Prostate gland (tissue), 2 donors: Measurements from ENCODE around the gene THSD7A. TPM values are rescaled to one million over a fixed set of nuclear protein-coding genes. Genes with fewer than 3 reads are reported as not detected.

Experiments used
- DNase-seq: peaks from one replicate; pipeline ENCODE4 v3.0.0-alpha.2; 2019; ENCODE audit warnings: low spot score
- H3K27ac ChIP-seq, 2 donors: fragments of 200-600 bp; sonication (generic); 2 replicates each; pipeline ENCODE4 v1.5.1; 2017 to 2019
- H3K27me3 ChIP-seq: fragments of 200-600 bp; sonication (generic); replicated peaks from 2 replicates; pipeline ENCODE4 v1.5.1; 2019; ENCODE audit not compliant: insufficient read depth
- H3K36me3 ChIP-seq, 2 donors: fragments of 200-600 bp; sonication (generic); 1 replicate in 1 of 2; 2 replicates in 1 of 2; pipeline versions ENCODE4 v1.5.1 to v1.8.1; 2017 to 2019
- H3K4me1 ChIP-seq: fragments of 200-600 bp; sonication (generic); replicated peaks from 2 replicates; pipeline ENCODE4 v1.5.1; 2019
- H3K4me3 ChIP-seq, 2 donors: fragments of 200-600 bp; sonication (generic); 2 replicates each; pipeline ENCODE4 v1.5.1; 2017 to 2019
- H3K9me3 ChIP-seq: fragments of 200-600 bp; sonication (generic); 2 replicates; pipeline ENCODE4 v1.5.1; 2017
- POLR2A ChIP-seq: fragments of 450-650 bp; IDR thresholded peaks from one replicate; pipeline ENCODE4 v1.6.1; 2016; ENCODE audit warnings: antibody characterized with exemption, mild to moderate bottlenecking
- POLR2AphosphoS5 ChIP-seq: sonication (generic); formaldehyde crosslinking; IDR thresholded peaks from one replicate; pipeline ENCODE4 v1.6.1; 2017; ENCODE audit warnings: antibody characterized with exemption
- WGBS: methylation state at CpG from one replicate; pipeline ENCODE4 v1.1.5; 2018; 5-methylcytosine and 5-hydroxymethylcytosine counted together
- intact Hi-C: fragments of 100-400 bp; cut with DNase I; formaldehyde crosslinking; loops from one replicate; pipeline ENCODE4 v1.14.2; 2022
- total RNA-seq, 2 donors: library from RNA; depleted of rRNA; stranded (reverse); fragments of >200 nt; gene quantifications; one replicate each; pipeline ENCODE4 v1.1.0, GENCODE V29; 2016
- TF ChIP-seq, protein P1 (sequence below), 4 experiments: fragments of 200-600 bp in 2 of 4; fragments of 450-650 bp in 2 of 4; sonication (generic) in 2 of 4; IDR thresholded peaks; 1 replicate in 3 of 4; 2 replicates in 1 of 4; pipeline ENCODE4 v1.5.1; 2016 to 2019; ENCODE audit warnings: antibody characterized with exemption in 4 of 4, mild to moderate bottlenecking in 2 of 4, moderate library complexity in 2 of 4

The THSD7A gene
- total RNA-seq, 2 donors from 2014 or later: 3.1 to 9.9 TPM

- Histone ChIP-seq H3K36me3 (no peaks in the 10 kb centered on the region), H3K27me3 (no peaks in the 10 kb centered on the region), H3K4me1 (no peaks in the 10 kb centered on the region), H3K9me3 (no peaks in the 10 kb centered on the region), H3K4me3 (no peak overlapping the region), H3K27ac (no peak overlapping the region)
- TF ChIP-seq, protein P1, sequence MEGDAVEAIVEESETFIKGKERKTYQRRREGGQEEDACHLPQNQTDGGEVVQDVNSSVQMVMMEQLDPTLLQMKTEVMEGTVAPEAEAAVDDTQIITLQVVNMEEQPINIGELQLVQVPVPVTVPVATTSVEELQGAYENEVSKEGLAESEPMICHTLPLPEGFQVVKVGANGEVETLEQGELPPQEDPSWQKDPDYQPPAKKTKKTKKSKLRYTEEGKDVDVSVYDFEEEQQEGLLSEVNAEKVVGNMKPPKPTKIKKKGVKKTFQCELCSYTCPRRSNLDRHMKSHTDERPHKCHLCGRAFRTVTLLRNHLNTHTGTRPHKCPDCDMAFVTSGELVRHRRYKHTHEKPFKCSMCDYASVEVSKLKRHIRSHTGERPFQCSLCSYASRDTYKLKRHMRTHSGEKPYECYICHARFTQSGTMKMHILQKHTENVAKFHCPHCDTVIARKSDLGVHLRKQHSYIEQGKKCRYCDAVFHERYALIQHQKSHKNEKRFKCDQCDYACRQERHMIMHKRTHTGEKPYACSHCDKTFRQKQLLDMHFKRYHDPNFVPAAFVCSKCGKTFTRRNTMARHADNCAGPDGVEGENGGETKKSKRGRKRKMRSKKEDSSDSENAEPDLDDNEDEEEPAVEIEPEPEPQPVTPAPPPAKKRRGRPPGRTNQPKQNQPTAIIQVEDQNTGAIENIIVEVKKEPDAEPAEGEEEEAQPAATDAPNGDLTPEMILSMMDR (IDR thresholded peaks at IDR 0.05): no peak
- TF ChIP-seq POLR2AphosphoS5: no peak
- TF ChIP-seq POLR2A: no peak
- 68% methylated on average over 2 of the region's 2 CpGs for WGBS
- intact Hi-C loops: no loop called here
- DNase-seq: no peak
These were observed 117.3 kb downstream of the THSD7A start for GRCh38 chr7:11714676-11715075.

- H3K4me1 ChIP-seq: no peaks in the 10 kb centered on the region
- H3K27ac ChIP-seq: no peak overlapping the region
- 77% methylated on average over 1 of the region's 1 CpG for WGBS
- H3K36me3 ChIP-seq: no peaks in the 10 kb centered on the region
- no peak for DNase-seq
- no peak overlapping the region for H3K4me3 ChIP-seq
- TF ChIP-seq POLR2A: no peak
- TF ChIP-seq, protein P1 (IDR thresholded peaks at IDR 0.05): no peak
- no peak for TF ChIP-seq POLR2AphosphoS5
- H3K27me3 ChIP-seq: no peaks in the 10 kb centered on the region
- no peaks in the 10 kb centered on the region for H3K9me3 ChIP-seq
- intact Hi-C loops: no loop called here
These were observed 117.8 kb downstream of the THSD7A start for GRCh38 chr7:11714205-11714604.

GRCh38 chr7:11713352-11713751 is 118.6 kb downstream of the THSD7A start:
- TF ChIP-seq, protein P1 (IDR thresholded peaks at IDR 0.05): no peak
- TF ChIP-seq POLR2A: no peak
- H3K4me3 ChIP-seq: no peak overlapping the region
- no peaks in the 10 kb centered on the region for H3K36me3 ChIP-seq
- DNase-seq: no peak
- intact Hi-C loops: no loop called here
- no peak overlapping the region for H3K27ac ChIP-seq
- 55% methylated on average over 3 of the region's 3 CpGs for WGBS
- no peaks in the 10 kb centered on the region for H3K9me3 ChIP-seq
- no peaks in the 10 kb centered on the region for H3K27me3 ChIP-seq
- H3K4me1 ChIP-seq: no peaks in the 10 kb centered on the region

GRCh38 chr7:11710377-11710776 is 121.6 kb downstream of the THSD7A start:
- Histone ChIP-seq H3K27ac (no peak overlapping the region), H3K4me1 (no peaks in the 10 kb centered on the region), H3K4me3 (no peak overlapping the region), H3K36me3 (no peaks in the 10 kb centered on the region), H3K9me3 (no peaks in the 10 kb centered on the region), H3K27me3 (no peaks in the 10 kb centered on the region)
- intact Hi-C loops: no loop called here
- 92% methylated on average over 1 of the region's 1 CpG for WGBS
- DNase-seq: no peak
- TF ChIP-seq, protein P1 (IDR thresholded peaks at IDR 0.05): no peak
- no peak for TF ChIP-seq POLR2A
- TF ChIP-seq POLR2AphosphoS5: no peak

GRCh38 chr7:11709196-11709595 is 122.8 kb downstream of the THSD7A start:
- no peaks in the 10 kb centered on the region for H3K4me1 ChIP-seq
- TF ChIP-seq, protein P1 (IDR thresholded peaks at IDR 0.05): no peak
- TF ChIP-seq POLR2A: no peak
- TF ChIP-seq POLR2AphosphoS5: no peak
- intact Hi-C loops: no loop called here
- no peak overlapping the region for H3K27ac ChIP-seq
- no peak for DNase-seq
- no peaks in the 10 kb centered on the region for H3K36me3 ChIP-seq
- H3K9me3 ChIP-seq: no peaks in the 10 kb centered on the region
- no peak overlapping the region for H3K4me3 ChIP-seq
- no peaks in the 10 kb centered on the region for H3K27me3 ChIP-seq
